ENCODE results near the gene EML3.

Gene EML3

GRCh38 chr11:62615521-62615920, 2.9 kb upstream of the EML3 start:
- H3K18ac ChIP-seq (ENCODE audit: low read length): no peak overlapping the region
- no peak overlapping the region for H2AK5ac ChIP-seq (ENCODE audit: low read length)
- peaks cover 14% of the 10 kb centered on the region for H3K79me1 ChIP-seq (ENCODE audit: low read length)
- peaks cover 24 to 27% of the 10 kb centered on the region in 2 experiments for H3K36me3 ChIP-seq (ENCODE audit: control insufficient read depth in 1 of 2, insufficient read depth in 2 of 2, low read length in 2 of 2)
- no peak overlapping the region for H4K12ac ChIP-seq (ENCODE audit: low read depth, low read length)
- H4K8ac ChIP-seq (ENCODE audit: low read depth, low read length): no peak overlapping the region
- WGBS (ENCODE audit: extremely low coverage, insufficient coverage, insufficient read length): no CpG with 5 or more reads among the region's 7 CpGs
- H2BK120ac ChIP-seq (ENCODE audit: insufficient read depth, low read length, poor library complexity): no peak overlapping the region
- no peak overlapping the region for H3K27ac ChIP-seq (ENCODE audit: low read depth, low read length)
- H3K4me2 ChIP-seq (ENCODE audit: low read length): no peak overlapping the region
- H3K4me3 ChIP-seq (ENCODE audit: low read depth, low read length): no peak overlapping the region
- DNase-seq: no peak
- H3K4ac ChIP-seq (ENCODE audit: low read depth, low read length): no peak overlapping the region
- H3K14ac ChIP-seq (ENCODE audit: low read length): no peak overlapping the region
- H3K9me3 ChIP-seq (ENCODE audit: insufficient read depth, low read depth, low read length): peaks cover 2% of the 10 kb centered on the region
- peaks cover 13 to 15% of the 10 kb centered on the region in 2 experiments for H3K4me1 ChIP-seq (ENCODE audit: control insufficient read depth in 1 of 2, insufficient read depth in 2 of 2, low read length in 2 of 2)
- H2AFZ ChIP-seq (ENCODE audit: insufficient read depth, low read length, poor library complexity): no peak overlapping the region
- H4K91ac ChIP-seq (ENCODE audit: low read depth, low read length): no peak overlapping the region
- H3K79me2 ChIP-seq (ENCODE audit: control insufficient read depth, insufficient read depth, low read length, poor library complexity): peaks cover 9% of the 10 kb centered on the region
- peak overlapping the region; percentile 35 for H3K23ac ChIP-seq (ENCODE audit: low read length)
- no peak overlapping the region for H2BK5ac ChIP-seq (ENCODE audit: low read depth, low read length, poor library complexity)
- no peak overlapping the region for H3K9ac ChIP-seq (ENCODE audit: low read length)
- no peak overlapping the region for H2BK12ac ChIP-seq (ENCODE audit: low read length)
- H3K27me3 ChIP-seq (ENCODE audit: insufficient read depth, low read length): no peaks in the 10 kb centered on the region

GRCh38 chr11:62614275-62614674, 1.7 kb upstream of the EML3 start:
- DNase-seq: peak; percentile 42 to 51
- H2AK5ac ChIP-seq (ENCODE audit: low read length): no peak overlapping the region
- no CpG with 5 or more reads among the region's 8 CpGs for WGBS (ENCODE audit: extremely low coverage, insufficient coverage, insufficient read length)

GRCh38 chr11:62613291-62613778, 760 bp upstream of the EML3 start:
- Histone ChIP-seq H3K9me3 (ENCODE audit: insufficient read depth, low read depth, low read length) (peaks cover 2% of the 10 kb centered on the region), H2BK5ac (ENCODE audit: low read depth, low read length, poor library complexity) (peak overlapping the region; percentile 4), H4K91ac (ENCODE audit: low read depth, low read length) (peak overlapping the region; percentile 61), H4K12ac (ENCODE audit: low read depth, low read length) (peak overlapping the region; percentile 63), H3K79me1 (ENCODE audit: low read length) (peaks cover 14% of the 10 kb centered on the region), H3K4me1 (ENCODE audit: control insufficient read depth in 1 of 2, insufficient read depth in 2 of 2, low read length in 2 of 2) (peaks cover 12 to 14% of the 10 kb centered on the region in 2 experiments), H3K23ac (ENCODE audit: low read length) (no peak overlapping the region), H2AK5ac (ENCODE audit: low read length) (peak overlapping the region; percentile 93), H3K18ac (ENCODE audit: low read length) (peak overlapping the region; percentile 55), H2AFZ (ENCODE audit: insufficient read depth, low read length, poor library complexity) (no peak overlapping the region), H2BK120ac (ENCODE audit: insufficient read depth, low read length, poor library complexity) (peak overlapping the region; percentile 65), H2BK12ac (ENCODE audit: low read length) (peak overlapping the region; percentile 72), H3K4me3 (ENCODE audit: low read depth, low read length) (peak overlapping the region; percentile 16), H4K8ac (ENCODE audit: low read depth, low read length) (peak overlapping the region; percentile 69), H3K4me2 (ENCODE audit: low read length) (peak overlapping the region; percentile 23), H3K14ac (ENCODE audit: low read length) (peak overlapping the region; percentile 64), H3K27ac (ENCODE audit: low read depth, low read length) (no peak overlapping the region), H3K4ac (ENCODE audit: low read depth, low read length) (no peak overlapping the region), H3K79me2 (ENCODE audit: control insufficient read depth, insufficient read depth, low read length, poor library complexity) (peaks cover 9% of the 10 kb centered on the region), H3K36me3 (ENCODE audit: control insufficient read depth in 1 of 2, insufficient read depth in 2 of 2, low read length in 2 of 2) (peaks cover 38 to 41% of the 10 kb centered on the region in 2 experiments), H3K9ac (ENCODE audit: low read length) (no peak overlapping the region), H3K27me3 (ENCODE audit: insufficient read depth, low read length) (no peaks in the 10 kb centered on the region)
- DNase-seq: no peak
- no CpG with 5 or more reads among the region's 15 CpGs for WGBS (ENCODE audit: extremely low coverage, insufficient coverage, insufficient read length)

More at GRCh38 chr11:62614275-62614674, 1.7 kb upstream of the EML3 start:
- no peak overlapping the region for H3K23ac ChIP-seq (ENCODE audit: low read length)
- no peak overlapping the region for H3K9ac ChIP-seq (ENCODE audit: low read length)
- H2BK120ac ChIP-seq (ENCODE audit: insufficient read depth, low read length, poor library complexity): no peak overlapping the region
- H3K79me1 ChIP-seq (ENCODE audit: low read length): peaks cover 14% of the 10 kb centered on the region
- H2BK12ac ChIP-seq (ENCODE audit: low read length): no peak overlapping the region
- H4K8ac ChIP-seq (ENCODE audit: low read depth, low read length): no peak overlapping the region
- no peak overlapping the region for H3K4me3 ChIP-seq (ENCODE audit: low read depth, low read length)
- peaks cover 12 to 14% of the 10 kb centered on the region in 2 experiments for H3K4me1 ChIP-seq (ENCODE audit: control insufficient read depth in 1 of 2, insufficient read depth in 2 of 2, low read length in 2 of 2)
- H4K12ac ChIP-seq (ENCODE audit: low read depth, low read length): peak overlapping the region; percentile 68
- H3K27ac ChIP-seq (ENCODE audit: low read depth, low read length): no peak overlapping the region
- H3K4me2 ChIP-seq (ENCODE audit: low read length): no peak overlapping the region
- H3K27me3 ChIP-seq (ENCODE audit: insufficient read depth, low read length): no peaks in the 10 kb centered on the region
- H3K4ac ChIP-seq (ENCODE audit: low read depth, low read length): no peak overlapping the region
- H3K79me2 ChIP-seq (ENCODE audit: control insufficient read depth, insufficient read depth, low read length, poor library complexity): peaks cover 9% of the 10 kb centered on the region
- H3K9me3 ChIP-seq (ENCODE audit: insufficient read depth, low read depth, low read length): peaks cover 2% of the 10 kb centered on the region
- no peak overlapping the region for H3K18ac ChIP-seq (ENCODE audit: low read length)
- no peak overlapping the region for H4K91ac ChIP-seq (ENCODE audit: low read depth, low read length)
- H3K14ac ChIP-seq (ENCODE audit: low read length): no peak overlapping the region
- no peak overlapping the region for H2AFZ ChIP-seq (ENCODE audit: insufficient read depth, low read length, poor library complexity)
- no peak overlapping the region for H2BK5ac ChIP-seq (ENCODE audit: low read depth, low read length, poor library complexity)
- peaks cover 31 to 32% of the 10 kb centered on the region in 2 experiments for H3K36me3 ChIP-seq (ENCODE audit: control insufficient read depth in 1 of 2, insufficient read depth in 2 of 2, low read length in 2 of 2)

DNA sequence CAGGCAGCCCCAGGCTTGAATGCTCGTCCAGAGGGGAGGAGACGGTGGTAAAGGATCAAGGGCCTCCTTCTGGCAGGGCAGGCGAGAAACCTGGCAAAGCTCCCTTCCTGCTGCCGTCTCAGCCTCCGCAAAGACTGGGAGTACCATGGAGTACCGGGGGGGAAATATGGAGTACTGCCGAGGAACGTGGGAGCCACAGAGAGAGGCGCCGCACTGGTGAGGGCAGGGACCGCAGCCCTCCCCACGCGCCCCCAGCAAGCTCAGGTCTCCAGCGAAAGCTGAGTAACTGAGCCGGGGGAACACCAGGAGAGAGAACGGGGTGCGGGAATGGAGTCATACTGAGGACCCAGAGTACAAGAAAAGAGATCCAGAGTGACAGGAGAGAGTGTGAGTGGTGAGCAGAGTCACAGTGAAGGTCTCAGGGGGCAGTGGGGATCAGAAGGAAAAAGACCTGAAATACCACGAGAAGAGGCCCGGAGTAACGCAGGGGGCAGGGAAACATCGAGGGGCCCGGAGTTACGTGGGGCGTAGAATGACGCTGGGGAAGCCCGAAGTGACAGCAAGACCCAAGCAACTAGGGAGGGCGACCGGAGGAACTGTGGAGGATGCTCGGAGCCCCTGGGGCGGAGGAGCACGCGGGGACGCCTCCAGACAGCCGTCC, 740 bp downstream of the EML3 start:
- WGBS (ENCODE audit: extremely low coverage, insufficient coverage, insufficient read length): no CpG with 5 or more reads among the region's 34 CpGs
- H2BK120ac ChIP-seq (ENCODE audit: insufficient read depth, low read length, poor library complexity): peak overlapping the region; percentile 80
- H2AFZ ChIP-seq (ENCODE audit: insufficient read depth, low read length, poor library complexity): peak overlapping the region; percentile 85
- DNase-seq: peak in 1 of 2 donors; percentile 17
- peaks cover 14% of the 10 kb centered on the region in 2 experiments for H3K4me1 ChIP-seq (ENCODE audit: control insufficient read depth in 1 of 2, insufficient read depth in 2 of 2, low read length in 2 of 2)
- peak overlapping the region; percentile 84 for H4K91ac ChIP-seq (ENCODE audit: low read depth, low read length)
- peak overlapping the region; percentile 93 for H3K4me2 ChIP-seq (ENCODE audit: low read length)
- H3K27me3 ChIP-seq (ENCODE audit: insufficient read depth, low read length): no peaks in the 10 kb centered on the region
- peak overlapping the region; percentile 70 for H3K18ac ChIP-seq (ENCODE audit: low read length)
- peak overlapping the region; percentile 17 for H2BK12ac ChIP-seq (ENCODE audit: low read length)
- peaks cover 14% of the 10 kb centered on the region for H3K79me1 ChIP-seq (ENCODE audit: low read length)
- no peak overlapping the region for H3K23ac ChIP-seq (ENCODE audit: low read length)
- H4K12ac ChIP-seq (ENCODE audit: low read depth, low read length): peak overlapping the region; percentile 45
- H3K4ac ChIP-seq (ENCODE audit: low read depth, low read length): peak overlapping the region; percentile 16
- peak overlapping the region; percentile 66 for H2BK5ac ChIP-seq (ENCODE audit: low read depth, low read length, poor library complexity)
- H3K9ac ChIP-seq (ENCODE audit: low read length): peak overlapping the region; percentile 89
- peak overlapping the region; percentile 80 for H3K4me3 ChIP-seq (ENCODE audit: low read depth, low read length)
- H3K27ac ChIP-seq (ENCODE audit: low read depth, low read length): peak overlapping the region; percentile 65
- peaks cover 9% of the 10 kb centered on the region for H3K79me2 ChIP-seq (ENCODE audit: control insufficient read depth, insufficient read depth, low read length, poor library complexity)
- H3K36me3 ChIP-seq (ENCODE audit: control insufficient read depth in 1 of 2, insufficient read depth in 2 of 2, low read length in 2 of 2): peaks cover 37 to 39% of the 10 kb centered on the region in 2 experiments
- H3K14ac ChIP-seq (ENCODE audit: low read length): peak overlapping the region; percentile 91
- peaks cover 2% of the 10 kb centered on the region for H3K9me3 ChIP-seq (ENCODE audit: insufficient read depth, low read depth, low read length)
- peak overlapping the region; percentile 86 for H4K8ac ChIP-seq (ENCODE audit: low read depth, low read length)
- H2AK5ac ChIP-seq (ENCODE audit: low read length): peak overlapping the region; percentile 40

Measured in trophoblast cell (in vitro differentiated cells and primary cell).